Skeletal muscle satellite cell (primary cell): ENCODE results near the gene SRSF1.
"Not testable (repeated sequence)": the region's sequence is repeated elsewhere in the genome, so short reads cannot be mapped to it uniquely, and the experiment has no call there.

ENCODE experiments used
- H3K27me3 ChIP-seq: 2 replicates; pipeline ENCODE4 v1.7.0; 2013; ENCODE audit warnings: low read length; ENCODE audit not compliant: control insufficient read depth, insufficient read depth
- H3K36me3 ChIP-seq: 2 replicates; pipeline ENCODE4 v1.7.0; 2013; ENCODE audit warnings: mild to moderate bottlenecking, control low read depth, low read length; ENCODE audit not compliant: insufficient read depth
- H3K4me1 ChIP-seq: 2 replicates; pipeline ENCODE4 v1.7.0; 2013; ENCODE audit warnings: low read length; ENCODE audit not compliant: control insufficient read depth, insufficient read depth
- H3K4me2 ChIP-seq: 2 replicates; pipeline ENCODE4 v1.7.0; 2013; ENCODE audit warnings: mild to moderate bottlenecking, low read length
- H3K4me3 ChIP-seq: 2 replicates; pipeline ENCODE4 v1.7.0; 2013; ENCODE audit warnings: low read length
- H3K9ac ChIP-seq: 2 replicates; pipeline ENCODE4 v1.7.0; 2013; ENCODE audit warnings: mild to moderate bottlenecking, low read depth, low read length, moderate library complexity
- H3K9me3 ChIP-seq: replicated peaks from 2 replicates; pipeline ENCODE4 v1.7.0; 2013; ENCODE audit warnings: mild to moderate bottlenecking, control low read depth, low read length

The SRSF1 gene

GRCh38 chr17:57971572-57971971 is 35.5 kb downstream of the SRSF1 start:
- no peak overlapping the region for H3K4me2 ChIP-seq
- H3K36me3 ChIP-seq: peaks cover 36% of the 10 kb centered on the region
- H3K4me1 ChIP-seq: peaks cover 13% of the 10 kb centered on the region

GRCh38 chr17:57970710-57971109 is 36.3 kb downstream of the SRSF1 start:
- peaks cover 13% of the 10 kb centered on the region for H3K4me1 ChIP-seq
- H3K27me3 ChIP-seq: no peaks in the 10 kb centered on the region
- H3K4me3 ChIP-seq: no peak overlapping the region
- H3K9me3 ChIP-seq: no peaks in the 10 kb centered on the region
- H3K4me2 ChIP-seq: no peak overlapping the region
- peaks cover 28% of the 10 kb centered on the region for H3K36me3 ChIP-seq
- no peak overlapping the region for H3K9ac ChIP-seq

More at GRCh38 chr17:57971572-57971971, 35.5 kb downstream of the SRSF1 start:
- Histone ChIP-seq H3K9me3 (no peaks in the 10 kb centered on the region), H3K9ac (no peak overlapping the region), H3K27me3 (no peaks in the 10 kb centered on the region), H3K4me3 (no peak overlapping the region)

- H3K9me3 ChIP-seq: no peaks in the 10 kb centered on the region
- no peak overlapping the region for H3K4me3 ChIP-seq
- peaks cover 10% of the 10 kb centered on the region for H3K4me1 ChIP-seq
- H3K9ac ChIP-seq: no peak overlapping the region
- no peaks in the 10 kb centered on the region for H3K27me3 ChIP-seq
- H3K4me2 ChIP-seq: no peak overlapping the region
- H3K36me3 ChIP-seq: peaks cover 9% of the 10 kb centered on the region
Measured at GRCh38 chr17:57968456-57968855, 38.6 kb downstream of the SRSF1 start.

- Histone ChIP-seq H3K9me3 (no peaks in the 10 kb centered on the region), H3K27me3 (no peaks in the 10 kb centered on the region), H3K4me3 (no peak overlapping the region), H3K9ac (no peak overlapping the region), H3K4me2 (no peak overlapping the region), H3K4me1 (peaks cover 10% of the 10 kb centered on the region), H3K36me3 (no peaks in the 10 kb centered on the region)
Measured at GRCh38 chr17:57966875-57967274, 40.2 kb downstream of the SRSF1 start.

DNA sequence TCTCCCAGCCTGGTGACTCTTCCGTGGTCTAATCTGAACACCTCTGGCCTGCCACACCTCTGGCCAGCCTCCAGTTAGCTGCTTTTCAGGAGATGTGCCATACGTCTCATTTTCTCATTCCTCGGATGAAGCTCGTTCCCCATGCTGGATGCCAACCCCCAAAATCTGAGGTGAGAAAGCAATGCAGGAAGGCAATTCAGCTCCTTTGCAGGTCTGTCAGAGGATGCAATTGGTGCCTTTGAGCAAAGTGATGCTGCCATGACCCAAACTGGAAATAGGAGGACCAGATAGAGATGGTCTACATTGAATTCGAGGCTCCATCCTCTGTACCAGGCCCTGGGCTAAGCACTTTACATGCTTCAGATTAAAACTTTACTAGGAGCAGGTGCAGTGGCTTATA is 40.8 kb downstream of the SRSF1 start:
- Histone ChIP-seq H3K27me3 (no peaks in the 10 kb centered on the region), H3K9ac (no peak overlapping the region), H3K36me3 (no peaks in the 10 kb centered on the region), H3K4me2 (no peak overlapping the region), H3K4me3 (no peak overlapping the region), H3K9me3 (no peaks in the 10 kb centered on the region), H3K4me1 (peaks cover 10% of the 10 kb centered on the region)

DNA sequence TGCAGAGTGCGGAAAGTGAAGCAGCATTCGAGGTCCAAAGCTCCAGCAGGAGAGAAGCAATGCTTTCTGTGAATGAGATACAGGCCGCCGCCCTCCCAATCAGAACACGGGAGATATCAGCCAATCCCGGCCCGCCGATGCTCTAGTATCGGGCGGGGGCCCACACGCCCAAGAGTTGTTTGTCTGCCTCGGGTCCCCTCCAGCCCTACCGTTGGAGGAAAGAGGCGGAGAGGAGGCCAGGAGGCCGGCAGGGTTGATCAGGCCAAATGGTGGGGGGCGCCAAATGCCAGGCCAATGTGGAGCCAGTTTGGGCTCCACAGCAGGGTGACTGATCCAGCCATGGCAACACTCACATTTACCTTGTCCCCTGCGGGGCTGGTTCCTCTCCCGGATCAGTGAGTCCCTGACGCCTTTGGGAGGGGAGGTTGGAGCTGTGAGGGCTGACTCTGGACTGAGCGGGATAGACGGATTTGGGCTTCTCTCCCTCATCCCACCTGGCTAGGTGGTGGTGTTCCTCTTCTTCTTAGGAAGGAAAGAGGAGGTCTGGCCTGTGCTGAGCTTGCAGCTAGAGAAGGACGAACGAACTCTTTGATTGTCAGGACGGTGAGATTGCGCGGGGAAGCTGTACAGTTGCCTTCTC is 41.4 kb downstream of the SRSF1 start:
- H3K4me3 ChIP-seq: no peak overlapping the region
- H3K9me3 ChIP-seq: no peaks in the 10 kb centered on the region
- no peak overlapping the region for H3K9ac ChIP-seq
- no peaks in the 10 kb centered on the region for H3K36me3 ChIP-seq
- peaks cover 4% of the 10 kb centered on the region for H3K4me1 ChIP-seq
- no peaks in the 10 kb centered on the region for H3K27me3 ChIP-seq
- no peak overlapping the region for H3K4me2 ChIP-seq

GRCh38 chr17:57963149-57963511 is 43.9 kb downstream of the SRSF1 start:
- no peak overlapping the region for H3K9ac ChIP-seq

GRCh38 chr17:57962279-57963148 is 44.5 kb downstream of the SRSF1 start:
- no peak overlapping the region for H3K4me2 ChIP-seq
- no peak overlapping the region for H3K4me3 ChIP-seq
- H3K9me3 ChIP-seq: no peaks in the 10 kb centered on the region
- H3K36me3 ChIP-seq: no peaks in the 10 kb centered on the region
- no peaks in the 10 kb centered on the region for H3K4me1 ChIP-seq
- no peak overlapping the region for H3K9ac ChIP-seq
- peaks cover 3% of the 10 kb centered on the region for H3K27me3 ChIP-seq

More at GRCh38 chr17:57963149-57963511, 43.9 kb downstream of the SRSF1 start:
- H3K4me3 ChIP-seq: no peak overlapping the region
- no peaks in the 10 kb centered on the region for H3K36me3 ChIP-seq
- H3K27me3 ChIP-seq: peaks cover 3% of the 10 kb centered on the region
- no peaks in the 10 kb centered on the region for H3K4me1 ChIP-seq
- H3K4me2 ChIP-seq: no peak overlapping the region
- no peaks in the 10 kb centered on the region for H3K9me3 ChIP-seq

DNA sequence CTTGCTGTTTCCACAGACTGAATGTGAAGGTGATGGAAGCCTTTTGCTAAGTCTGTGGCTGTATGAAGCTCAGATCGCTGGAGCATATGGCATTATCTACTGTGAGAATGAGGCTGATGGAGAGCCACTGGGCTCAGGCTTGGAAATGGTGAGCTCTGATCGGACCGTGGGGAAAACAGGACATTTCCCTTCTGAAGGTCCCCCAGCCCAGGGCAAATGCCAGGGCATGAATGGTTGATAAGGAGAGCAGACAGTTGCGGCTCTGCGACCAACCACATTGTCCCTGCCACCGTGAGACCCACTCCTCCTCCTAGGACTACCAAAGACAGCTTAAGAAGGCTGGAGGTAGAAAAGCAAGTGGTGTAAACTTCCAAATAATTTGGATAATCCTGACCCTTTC is 47.1 kb downstream of the SRSF1 start:
- H3K27me3 ChIP-seq: peaks cover 3% of the 10 kb centered on the region
- no peaks in the 10 kb centered on the region for H3K36me3 ChIP-seq
- H3K9ac ChIP-seq: no peak overlapping the region
- H3K4me1 ChIP-seq: peaks cover 12% of the 10 kb centered on the region
- no peak overlapping the region for H3K4me2 ChIP-seq
- no peak overlapping the region for H3K4me3 ChIP-seq
- no peaks in the 10 kb centered on the region for H3K9me3 ChIP-seq

GRCh38 chr17:57958391-57958790 is 48.7 kb downstream of the SRSF1 start:
- H3K9ac ChIP-seq, H3K36me3 ChIP-seq, H3K4me2 ChIP-seq, H3K4me3 ChIP-seq, H3K9me3 ChIP-seq, H3K27me3 ChIP-seq: not testable (repeated sequence)
- H3K4me1 ChIP-seq: peaks cover 23% of the 10 kb centered on the region

- peaks cover 28% of the 10 kb centered on the region for H3K4me1 ChIP-seq
- H3K36me3 ChIP-seq: no peaks in the 10 kb centered on the region
- no peak overlapping the region for H3K9ac ChIP-seq
- no peaks in the 10 kb centered on the region for H3K9me3 ChIP-seq
- H3K27me3 ChIP-seq: peaks cover 3% of the 10 kb centered on the region
- H3K4me2 ChIP-seq: no peak overlapping the region
- H3K4me3 ChIP-seq: no peak overlapping the region
Measured at GRCh38 chr17:57957886-57958285, 49.2 kb downstream of the SRSF1 start.
